ENCODE data around the gene PAWR.

DNA sequence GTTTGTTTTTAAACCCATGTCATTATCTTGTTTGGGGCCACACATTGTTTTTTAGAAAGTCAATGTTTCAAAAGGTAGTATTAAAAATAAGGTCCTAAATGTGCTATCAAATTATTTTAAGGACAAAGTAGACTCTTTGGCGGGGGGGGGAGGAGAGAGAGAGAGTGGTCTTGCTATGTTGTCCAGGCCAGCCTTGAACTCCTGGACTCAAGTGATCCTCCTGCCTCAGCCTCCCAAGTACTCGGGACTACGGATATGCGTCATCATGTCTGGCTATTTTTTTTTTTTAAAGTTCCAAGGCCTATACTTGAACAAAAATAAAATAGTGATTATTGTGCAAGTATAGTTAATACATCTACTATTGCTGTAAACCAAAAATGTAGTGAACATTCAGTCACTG, 26.2 kb downstream of the PAWR start:
- no peak for TF ChIP-seq EZH2phosphoT487 (IDR thresholded peaks at IDR 0.05; ENCODE audit: borderline replicate concordance, low read length)
- TF ChIP-seq, protein P1, sequence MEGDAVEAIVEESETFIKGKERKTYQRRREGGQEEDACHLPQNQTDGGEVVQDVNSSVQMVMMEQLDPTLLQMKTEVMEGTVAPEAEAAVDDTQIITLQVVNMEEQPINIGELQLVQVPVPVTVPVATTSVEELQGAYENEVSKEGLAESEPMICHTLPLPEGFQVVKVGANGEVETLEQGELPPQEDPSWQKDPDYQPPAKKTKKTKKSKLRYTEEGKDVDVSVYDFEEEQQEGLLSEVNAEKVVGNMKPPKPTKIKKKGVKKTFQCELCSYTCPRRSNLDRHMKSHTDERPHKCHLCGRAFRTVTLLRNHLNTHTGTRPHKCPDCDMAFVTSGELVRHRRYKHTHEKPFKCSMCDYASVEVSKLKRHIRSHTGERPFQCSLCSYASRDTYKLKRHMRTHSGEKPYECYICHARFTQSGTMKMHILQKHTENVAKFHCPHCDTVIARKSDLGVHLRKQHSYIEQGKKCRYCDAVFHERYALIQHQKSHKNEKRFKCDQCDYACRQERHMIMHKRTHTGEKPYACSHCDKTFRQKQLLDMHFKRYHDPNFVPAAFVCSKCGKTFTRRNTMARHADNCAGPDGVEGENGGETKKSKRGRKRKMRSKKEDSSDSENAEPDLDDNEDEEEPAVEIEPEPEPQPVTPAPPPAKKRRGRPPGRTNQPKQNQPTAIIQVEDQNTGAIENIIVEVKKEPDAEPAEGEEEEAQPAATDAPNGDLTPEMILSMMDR (IDR thresholded peaks at IDR 0.05; ENCODE audit: low read depth, low read length, poor library complexity, severe bottlenecking): no peak

Measured in DOHH2 (cell line).